Raji (cell line): Measurements from ENCODE around the gene TNK1.

ENCODE experiments used
- POLR2A ChIP-seq: IDR thresholded peaks from 2 replicates; pipeline ENCODE4 v1.6.1; 2011; ENCODE audit warnings: low read depth, low read length, control low read depth; ENCODE audit not compliant: insufficient read depth

The TNK1 gene

DNA sequence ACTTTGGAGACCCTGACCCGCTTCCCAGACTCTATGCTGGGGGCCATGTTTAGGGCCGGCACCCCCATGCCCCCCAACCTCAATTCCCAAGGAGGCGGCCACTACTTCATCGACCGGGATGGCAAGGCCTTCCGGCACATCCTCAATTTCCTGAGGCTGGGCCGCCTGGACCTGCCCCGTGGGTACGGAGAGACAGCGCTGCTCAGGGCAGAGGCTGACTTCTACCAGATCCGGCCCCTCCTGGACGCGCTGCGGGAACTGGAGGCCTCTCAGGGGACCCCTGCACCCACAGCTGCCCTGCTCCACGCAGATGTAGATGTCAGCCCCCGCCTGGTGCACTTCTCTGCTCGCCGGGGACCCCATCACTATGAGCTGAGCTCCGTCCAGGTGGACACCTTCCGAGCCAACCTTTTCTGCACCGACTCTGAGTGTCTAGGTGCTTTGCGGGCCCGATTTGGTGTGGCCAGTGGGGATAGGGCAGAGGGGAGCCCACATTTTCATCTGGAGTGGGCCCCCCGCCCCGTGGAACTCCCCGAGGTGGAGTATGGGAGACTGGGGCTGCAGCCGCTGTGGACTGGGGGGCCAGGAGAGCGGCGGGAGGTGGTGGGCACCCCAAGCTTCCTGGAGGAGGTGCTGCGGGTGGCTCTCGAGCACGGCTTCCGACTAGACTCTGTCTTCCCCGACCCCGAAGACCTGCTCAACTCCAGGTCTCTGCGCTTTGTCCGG lies 27.8 kb upstream of the TNK1 start:
- no peak for TF ChIP-seq POLR2A

DNA sequence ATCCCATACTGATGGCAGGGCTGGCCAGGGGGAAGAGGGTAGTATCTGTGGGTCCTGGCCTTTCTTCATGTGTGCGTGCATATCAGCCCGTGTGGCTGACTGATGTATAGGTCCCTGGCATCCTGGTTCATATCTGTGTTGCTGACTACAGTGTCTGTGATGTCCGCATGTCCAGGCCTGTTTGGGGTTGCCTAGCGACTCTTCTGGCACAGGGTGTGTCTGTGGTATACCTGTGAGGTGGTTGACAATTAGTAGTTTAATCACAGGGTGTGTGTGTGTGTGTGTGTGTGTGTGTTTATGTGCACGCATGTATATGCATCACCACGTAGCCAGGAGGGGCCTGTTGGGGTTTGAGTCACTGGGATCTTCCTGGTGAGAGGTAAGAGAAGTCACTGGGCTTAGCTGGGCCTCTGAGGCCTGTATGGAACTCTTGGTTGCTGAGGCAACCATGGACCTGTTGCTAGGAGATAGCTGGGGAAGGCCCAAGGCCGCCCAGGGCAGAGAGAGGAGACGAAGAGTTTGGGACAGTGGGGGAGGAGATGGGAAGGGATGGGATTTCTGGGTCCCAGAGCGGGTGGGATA lies 26.5 kb upstream of the TNK1 start:
- no peak for TF ChIP-seq POLR2A

GRCh38 chr17:7355053-7355452 lies 25.8 kb upstream of the TNK1 start, which contains the start of gene TMEM95:
Gene TMEM95, plus strand, starts transcription at chr17:7355156. Its CDS starts 49 bp downstream, at chr17:7355205.
- TF ChIP-seq POLR2A: no peak

DNA sequence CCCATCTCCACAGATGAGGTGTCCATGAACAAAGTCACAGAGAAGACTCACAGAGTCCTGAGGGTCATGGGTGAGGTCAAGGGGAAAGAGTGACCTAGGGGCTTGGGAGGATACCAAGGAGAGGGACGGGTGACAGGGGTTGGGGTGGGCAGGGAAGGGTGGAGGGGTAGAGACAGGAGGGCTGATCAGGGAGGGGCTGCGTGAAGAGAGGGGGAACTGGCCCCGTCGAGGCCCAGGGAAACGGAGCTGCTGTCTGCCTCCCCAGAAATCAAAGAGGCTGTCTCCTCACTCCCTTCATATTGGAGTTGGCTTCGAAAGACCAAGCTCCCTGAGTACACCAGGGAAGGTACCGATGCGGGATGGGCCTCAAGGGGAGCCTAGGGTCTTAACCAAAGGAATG lies 25.3 kb upstream of the TNK1 start:
- TF ChIP-seq POLR2A: no peak

GRCh38 chr17:7356072-7356549 lies 24.8 kb upstream of the TNK1 start:
- TF ChIP-seq POLR2A: peak; percentile 39; the same call in 1 of the 2 replicates

DNA sequence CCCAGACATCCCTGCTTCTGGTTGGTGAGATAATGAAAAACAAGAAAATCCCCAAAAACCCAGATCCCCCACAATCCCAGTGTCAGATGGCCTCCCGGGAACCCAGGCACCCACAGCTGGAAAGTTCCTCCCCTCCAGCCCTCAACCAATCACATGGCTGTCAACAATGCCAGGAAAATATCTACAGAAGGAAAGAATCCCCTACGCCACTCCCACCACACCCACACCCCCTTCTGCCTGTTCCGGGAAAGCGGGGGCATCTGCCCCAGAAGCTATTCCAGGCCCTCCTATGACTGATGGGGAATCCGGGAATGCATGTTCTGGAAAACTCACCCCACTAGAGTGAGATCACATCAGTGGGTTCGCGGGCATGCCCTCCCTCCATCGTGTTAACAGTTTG lies 24.1 kb upstream of the TNK1 start:
- no peak for TF ChIP-seq POLR2A

- no peak for TF ChIP-seq POLR2A
These were observed 23.5 kb upstream of the TNK1 start for GRCh38 chr17:7357381-7357780.

- TF ChIP-seq POLR2A: no peak
These were observed 19.0 kb upstream of the TNK1 start for GRCh38 chr17:7361906-7362305.

DNA sequence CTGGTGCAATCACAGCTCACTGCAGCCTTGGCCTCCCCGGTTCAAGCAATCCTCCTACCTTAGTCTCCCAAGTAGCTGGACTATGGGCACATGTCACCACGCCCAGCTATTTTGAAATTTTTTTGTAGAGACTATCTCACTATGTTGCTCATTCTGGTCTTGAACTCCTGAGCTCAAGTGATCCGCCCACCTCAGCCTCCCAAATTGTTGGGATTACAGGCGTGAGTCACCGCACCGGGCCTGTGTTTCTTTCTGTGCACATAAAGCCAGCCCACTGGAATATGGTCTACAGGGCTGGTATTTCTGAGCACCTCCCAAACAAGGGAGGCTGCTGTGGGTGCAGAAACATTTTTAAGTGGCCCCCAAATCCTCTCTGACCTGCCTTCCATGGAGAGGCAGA lies 17.6 kb upstream of the TNK1 start:
- TF ChIP-seq POLR2A: no peak

GRCh38 chr17:7367083-7367482 lies 13.8 kb upstream of the TNK1 start:
- no peak for TF ChIP-seq POLR2A

- no peak for TF ChIP-seq POLR2A
These were observed 12.8 kb upstream of the TNK1 start for GRCh38 chr17:7367918-7368598.

DNA sequence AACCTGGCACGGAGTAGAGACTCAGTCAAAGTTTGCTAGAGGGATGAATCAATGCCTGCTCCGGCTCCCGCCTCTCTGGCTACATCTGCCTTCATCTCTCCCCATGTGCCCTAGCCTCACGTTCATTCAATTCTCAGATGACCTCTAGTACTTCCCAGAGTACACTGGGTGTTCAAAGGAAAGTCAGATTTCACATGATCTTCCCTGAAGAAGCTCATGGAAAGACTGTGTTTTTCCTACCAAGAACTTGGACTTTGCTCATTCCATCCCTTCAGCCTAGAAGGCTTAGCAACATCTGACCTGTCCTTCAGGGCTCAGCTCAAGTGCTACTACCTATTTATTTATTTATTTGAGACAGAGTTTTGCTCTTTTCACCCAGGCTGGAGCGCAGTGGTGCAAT lies 11.1 kb upstream of the TNK1 start:
- TF ChIP-seq POLR2A: no peak

- no peak for TF ChIP-seq POLR2A
These were observed 10.0 kb upstream of the TNK1 start for GRCh38 chr17:7370853-7371252.

GRCh38 chr17:7374353-7374752 lies 6.5 kb upstream of the TNK1 start:
- no peak for TF ChIP-seq POLR2A

DNA sequence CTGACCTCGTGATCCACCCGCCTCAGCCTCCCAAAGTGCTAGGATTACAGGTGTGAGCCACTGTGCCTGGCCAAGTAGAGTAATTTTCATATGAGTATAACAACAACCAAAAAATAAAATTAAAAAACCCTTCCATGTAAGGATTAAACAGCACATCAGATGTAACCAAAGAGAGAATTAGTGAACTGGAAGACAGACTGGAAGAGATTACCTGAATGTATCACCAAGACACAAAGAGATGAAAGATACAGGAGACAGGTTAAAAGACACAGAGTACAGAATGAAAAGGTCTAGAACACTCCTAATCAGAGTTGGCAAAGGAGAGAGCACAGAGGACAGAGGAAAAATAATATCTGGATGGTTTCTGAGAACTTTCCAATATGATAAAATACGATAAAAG lies 1.8 kb upstream of the TNK1 start:
- TF ChIP-seq POLR2A: no peak

- TF ChIP-seq POLR2A: no peak
These were observed 568 bp upstream of the TNK1 start for GRCh38 chr17:7380321-7380720.

GRCh38 chr17:7382901-7383300 lies 2.0 kb downstream of the TNK1 start:
- TF ChIP-seq POLR2A: no peak

- no peak for TF ChIP-seq POLR2A
These were observed 2.5 kb downstream of the TNK1 start for GRCh38 chr17:7383371-7383741.
